LNCaP clone FGC (cell line): ENCODE data around the gene RASD2.

Experiments
- DNase-seq: peaks from one replicate; pipeline ENCODE4 v3.0.0-alpha.2; 2011; ENCODE audit warnings: low read depth
- H3K4me3 ChIP-seq: 2 replicates; pipeline ENCODE4 v1.5.1; 2011; ENCODE audit warnings: mild to moderate bottlenecking, low read depth, low read length, control low read depth
- CTCF ChIP-seq: IDR thresholded peaks from 2 replicates; pipeline ENCODE4 v1.5.1; 2012; ENCODE audit warnings: mild to moderate bottlenecking; ENCODE audit not compliant: control insufficient read depth, insufficient read depth; ENCODE audit errors: extremely low read depth

The RASD2 gene

GRCh38 chr22:35586771-35587170, 46.1 kb downstream of the RASD2 start:
- H3K4me3 ChIP-seq = no peak overlapping the region
- no peak for TF ChIP-seq CTCF
- no peak for DNase-seq

- H3K4me3 ChIP-seq = no peak overlapping the region
- peak; percentile 8 for DNase-seq
- no peak for TF ChIP-seq CTCF
These were observed 46.8 kb downstream of the RASD2 start for GRCh38 chr22:35587447-35587870.

- no peak for DNase-seq
- TF ChIP-seq CTCF = no peak
- no peak overlapping the region for H3K4me3 ChIP-seq
These were observed 47.3 kb downstream of the RASD2 start for GRCh38 chr22:35587896-35588295.

GRCh38 chr22:35589071-35589755, 48.6 kb downstream of the RASD2 start:
- H3K4me3 ChIP-seq = no peak overlapping the region
- peak; percentile 28 for DNase-seq
- no peak for TF ChIP-seq CTCF

GRCh38 chr22:35589756-35590093, 49.1 kb downstream of the RASD2 start:
- peak; percentile 39 for DNase-seq
- no peak for TF ChIP-seq CTCF
- H3K4me3 ChIP-seq = no peak overlapping the region

GRCh38 chr22:35590634-35591295, 50.1 kb downstream of the RASD2 start:
- no peak for TF ChIP-seq CTCF
- no peak overlapping the region for H3K4me3 ChIP-seq
- DNase-seq = no peak
